Measurements from ENCODE around the gene CLEC5A.

Gene CLEC5A

GRCh38 chr7:141930211-141930610 lies 16.6 kb downstream of the CLEC5A start (continued):
- TF ChIP-seq ZNF335 (tag by site-specific recombination; conservative IDR thresholded peaks at IDR 0.05) = no peak
- TF ChIP-seq ZNF148 (tag by site-specific recombination; IDR thresholded peaks at IDR 0.05; ENCODE audit: borderline replicate concordance) = no peak
- TF ChIP-seq ELK4 (IDR thresholded peaks at IDR 0.05; ENCODE audit: borderline replicate concordance, low read depth, low read length) = no peak
- no peak for TF ChIP-seq REST (tag by site-specific recombination; IDR thresholded peaks at IDR 0.05)
- TF ChIP-seq ZNF302 (tag by site-specific recombination; IDR thresholded peaks at IDR 0.05; ENCODE audit: low read depth) = no peak

GRCh38 chr7:141928845-141929195 lies 18.0 kb downstream of the CLEC5A start:
- POLR2A ChIA-PET = no interaction called here
- Histone ChIP-seq H3K27ac (ENCODE audit: extremely low read depth, low read depth, low read length) (no peak overlapping the region), H3K36me3 (ENCODE audit: control insufficient read depth in 2 of 2, insufficient read depth in 1 of 2, low read length in 2 of 2) (no peaks in the 10 kb centered on the region)
- TF ChIP-seq EGR2 (tag by site-specific recombination; IDR thresholded peaks at IDR 0.05; ENCODE audit: low read depth) (no peak), TCF7L2 (IDR thresholded peaks at IDR 0.05; ENCODE audit: borderline replicate concordance, low read depth, low read length) (no peak), ZNF791 (tag by site-specific recombination; IDR thresholded peaks at IDR 0.05) (no peak), ZSCAN23 (tag by site-specific recombination; IDR thresholded peaks at IDR 0.05) (no peak), ZNF121 (tag by site-specific recombination; IDR thresholded peaks at IDR 0.05) (no peak), SETDB1 (IDR thresholded peaks at IDR 0.05; ENCODE audit: insufficient read length, low read length) (no peak), ZSCAN18 (tag by site-specific recombination; IDR thresholded peaks at IDR 0.05) (no peak), ZNF174 (tag by site-specific recombination; IDR thresholded peaks at IDR 0.05) (no peak), ZNF677 (tag by site-specific recombination; IDR thresholded peaks at IDR 0.05) (no peak), ZNF184 (tag by site-specific recombination; IDR thresholded peaks at IDR 0.05) (no peak), ZNF514 (tag by site-specific recombination; IDR thresholded peaks at IDR 0.05) (no peak), ZNF645 (tag by site-specific recombination; IDR thresholded peaks at IDR 0.05) (no peak), ZBTB26 (tag by site-specific recombination; optimal IDR thresholded peaks at IDR 0.05) (no peak), ZNF792 (tag by site-specific recombination; IDR thresholded peaks at IDR 0.05) (no peak), ZBTB10 (tag by site-specific recombination; IDR thresholded peaks at IDR 0.05) (no peak), ZBTB8A (tag by site-specific recombination; IDR thresholded peaks at IDR 0.05) (no peak), ZNF639 (tag by site-specific recombination; IDR thresholded peaks at IDR 0.05) (no peak)

More at GRCh38 chr7:141928845-141929195, 18.0 kb downstream of the CLEC5A start:
- CTCF ChIA-PET = no interaction called here
- Histone ChIP-seq H3K4me1 (ENCODE audit: control insufficient read depth, insufficient read depth, low read length) (no peaks in the 10 kb centered on the region), H3K4me3 (ENCODE audit: low read depth, low read length) (no peak overlapping the region), H3K9me3 (ENCODE audit: control insufficient read depth, insufficient read depth, low read depth, low read length) (no peaks in the 10 kb centered on the region)

All from HEK293 (cell line).